ENCODE results near the gene NHLRC2.

NHLRC2 gene

GRCh38 chr10:113958631-113959382 lies 104.3 kb downstream of the NHLRC2 start:
- peak; percentile 94 for DNase-seq
- in situ Hi-C loops (cut with HindIII; ENCODE audit: low pct_ligation_motif_present, low pct_unique_long_range_greater_than_20kb, low sequenced_read_pairs): no loop called here

GRCh38 chr10:113959383-113959760 lies 104.9 kb downstream of the NHLRC2 start:
- DNase-seq: peak; percentile 5
- in situ Hi-C loops (cut with HindIII; ENCODE audit: low pct_ligation_motif_present, low pct_unique_long_range_greater_than_20kb, low sequenced_read_pairs): no loop called here

GRCh38 chr10:113960617-113961181 lies 106.2 kb downstream of the NHLRC2 start:
- DNase-seq: peak; percentile 12
- in situ Hi-C loops (cut with HindIII; ENCODE audit: low pct_ligation_motif_present, low pct_unique_long_range_greater_than_20kb, low sequenced_read_pairs): no loop called here

GRCh38 chr10:113961182-113962031 lies 106.9 kb downstream of the NHLRC2 start:
- in situ Hi-C loops (cut with HindIII; ENCODE audit: low pct_ligation_motif_present, low pct_unique_long_range_greater_than_20kb, low sequenced_read_pairs): no loop called here
- no peak for DNase-seq

- in situ Hi-C loops (cut with HindIII; ENCODE audit: low pct_ligation_motif_present, low pct_unique_long_range_greater_than_20kb, low sequenced_read_pairs): no loop called here
Observed at GRCh38 chr10:113965077-113965476, 110.6 kb downstream of the NHLRC2 start.

GRCh38 chr10:113965683-113966082 lies 111.2 kb downstream of the NHLRC2 start:
- in situ Hi-C loops (cut with HindIII; ENCODE audit: low pct_ligation_motif_present, low pct_unique_long_range_greater_than_20kb, low sequenced_read_pairs): no loop called here
- no peak for DNase-seq

More at GRCh38 chr10:113965077-113965476, 110.6 kb downstream of the NHLRC2 start:
- no peak for DNase-seq
